Embryonic facial prominence (tissue), 1 donor: ENCODE data around the gene FOXL2.

ENCODE experiments used
- DNase-seq: peaks from one replicate; pipeline ENCODE4 v3.0.0-alpha.2; 2016; ENCODE audit errors: extremely low spot score

Gene FOXL2

DNA sequence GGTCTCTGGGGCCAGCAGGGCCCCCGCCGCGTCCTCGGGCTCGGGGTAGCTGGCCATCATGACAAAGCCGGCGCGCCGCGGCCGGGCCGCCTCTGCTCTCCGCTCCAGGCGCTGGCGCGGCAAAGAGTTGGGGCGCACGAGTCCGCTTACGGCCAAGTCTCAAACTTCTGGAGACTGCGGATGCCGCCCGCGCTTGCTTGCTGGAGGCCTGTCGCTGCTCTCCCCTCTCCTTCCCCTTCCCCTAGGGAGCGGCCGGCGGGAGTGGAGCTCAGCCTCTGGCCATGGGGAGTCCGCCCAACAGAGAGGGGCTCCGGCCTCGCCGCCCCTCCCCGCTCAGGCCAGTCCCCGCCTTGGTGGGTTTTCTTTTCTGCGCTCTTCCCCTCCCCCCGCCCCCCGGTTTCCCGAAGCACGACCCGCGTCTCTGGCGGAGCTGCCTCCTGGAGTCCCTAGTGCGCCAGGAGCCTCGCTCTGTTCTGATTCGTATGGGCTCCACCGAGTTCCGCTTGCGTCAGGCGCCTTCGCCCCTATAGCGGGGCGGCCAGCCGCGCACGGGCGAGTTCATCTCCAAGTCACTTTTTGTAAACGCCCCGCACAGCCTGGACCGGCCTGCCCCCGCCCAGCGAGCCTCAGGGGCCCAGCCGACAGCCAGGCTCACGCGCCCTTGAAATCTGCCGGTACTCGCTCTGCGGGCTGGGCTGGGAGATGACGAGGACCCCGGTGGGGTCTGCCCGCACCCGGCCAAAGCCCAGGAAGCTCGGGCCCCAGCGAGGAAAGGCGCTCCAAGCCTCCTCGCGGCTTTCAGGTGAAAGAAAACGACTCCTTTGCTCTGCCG, at the start of gene FOXL2, which contains the start of gene FOXL2NB:
Gene FOXL2, minus strand, starts transcription at position 475 of the 832 bp plus-strand sequence. Its CDS starts 415 bp downstream, at position 60.
Gene FOXL2NB, plus strand, starts transcription at position 555 of the 832 bp plus-strand sequence. Its CDS starts 148 bp downstream, at position 703.
- no peak for DNase-seq

DNA sequence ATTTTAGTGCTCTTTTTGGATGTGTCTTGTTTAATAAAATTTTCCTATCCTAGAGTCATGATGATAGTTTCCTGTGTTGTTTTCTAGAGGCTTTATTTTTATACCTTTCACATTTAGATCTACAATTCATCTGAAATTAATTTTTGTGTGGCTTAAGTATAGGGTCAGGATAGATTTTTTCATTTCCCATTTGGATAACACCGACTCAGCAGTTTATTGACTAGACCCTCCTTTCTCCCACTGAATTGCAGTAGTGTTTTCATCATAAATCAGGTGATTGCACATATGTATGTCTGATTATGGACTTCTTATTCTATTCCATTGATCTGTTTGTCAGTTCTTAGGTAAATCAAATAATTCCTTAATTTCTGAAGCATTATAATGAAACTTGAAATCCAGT, 48.8 kb upstream of the FOXL2 start:
- DNase-seq: no peak

DNA sequence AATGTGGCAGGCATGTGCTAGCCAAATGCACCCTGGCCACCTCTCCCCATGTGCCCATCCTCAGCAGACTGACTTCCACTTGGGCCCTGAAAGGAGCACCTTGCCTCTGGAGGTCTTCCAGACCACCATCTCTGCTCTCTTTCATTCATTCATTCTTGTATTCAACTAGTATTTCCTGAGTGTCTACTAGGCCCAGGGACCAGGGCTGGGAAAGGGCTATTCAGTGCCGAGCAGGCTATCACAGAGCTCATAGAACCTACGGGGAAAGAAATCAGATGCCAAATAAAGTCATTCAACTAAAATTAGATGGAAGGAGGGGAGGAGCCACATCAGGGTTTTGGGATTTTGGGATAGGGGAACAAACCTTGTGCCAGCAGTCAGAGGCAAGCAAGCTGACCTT, 40.2 kb upstream of the FOXL2 start:
- DNase-seq: no peak

DNA sequence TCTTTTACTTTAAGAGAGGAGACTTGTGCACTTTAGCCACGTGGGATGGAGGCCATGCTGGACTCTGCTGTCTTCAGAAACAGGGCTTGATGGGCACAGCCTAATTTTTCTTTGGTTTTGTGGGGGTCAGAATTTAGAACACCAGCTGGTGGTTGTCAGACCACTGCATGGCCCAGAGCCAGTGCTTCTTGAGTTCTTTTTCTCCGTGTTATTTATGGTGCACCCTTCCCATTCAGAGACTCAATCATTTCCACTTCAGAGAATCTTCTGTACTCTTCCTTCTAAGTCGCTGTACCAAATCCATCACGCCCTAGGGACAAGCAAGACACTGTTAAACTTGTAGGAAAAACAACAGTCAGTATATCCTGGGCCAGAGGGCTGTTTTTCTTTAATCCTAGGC, 39.0 kb upstream of the FOXL2 start:
- DNase-seq: no peak

DNA sequence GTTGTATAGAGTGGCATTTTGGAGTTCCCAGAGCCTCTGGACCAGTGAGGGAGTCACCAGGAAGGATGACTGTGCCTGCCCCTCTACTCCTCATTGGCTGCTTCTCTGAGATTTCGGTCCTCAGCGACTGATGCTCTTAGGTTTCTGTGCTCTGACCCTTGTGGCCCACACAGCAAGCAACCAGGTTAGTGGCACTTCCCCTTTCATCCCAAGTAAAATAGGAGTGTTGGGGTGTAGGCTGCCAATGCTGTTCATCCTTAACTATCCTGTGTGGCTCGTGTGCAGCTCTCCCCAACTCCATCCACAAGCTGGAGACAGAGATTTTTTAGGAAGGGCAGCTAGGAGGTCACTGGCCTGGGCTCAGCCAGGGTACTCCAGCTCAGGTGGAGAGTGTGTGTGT, 37.9 kb upstream of the FOXL2 start:
- no peak for DNase-seq

DNA sequence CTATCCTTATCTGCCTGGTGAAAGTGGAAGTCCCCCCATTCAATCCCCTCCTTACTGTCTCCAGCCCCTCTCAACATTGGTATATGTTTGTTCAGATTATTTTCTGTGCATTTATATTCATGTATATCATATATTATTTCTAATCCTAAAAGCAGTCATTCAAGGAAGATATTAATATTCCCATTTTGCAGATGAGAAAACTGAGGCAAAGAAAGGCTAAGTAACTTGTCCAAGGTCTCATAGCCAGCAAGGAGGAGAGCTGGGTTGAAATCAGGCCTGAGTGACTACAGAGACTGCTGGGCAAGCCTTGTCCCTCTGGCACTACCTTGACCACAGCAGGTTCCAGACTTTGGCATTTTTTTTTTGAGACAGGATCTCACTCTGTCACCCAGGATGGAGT, 29.1 kb upstream of the FOXL2 start:
- no peak for DNase-seq

DNA sequence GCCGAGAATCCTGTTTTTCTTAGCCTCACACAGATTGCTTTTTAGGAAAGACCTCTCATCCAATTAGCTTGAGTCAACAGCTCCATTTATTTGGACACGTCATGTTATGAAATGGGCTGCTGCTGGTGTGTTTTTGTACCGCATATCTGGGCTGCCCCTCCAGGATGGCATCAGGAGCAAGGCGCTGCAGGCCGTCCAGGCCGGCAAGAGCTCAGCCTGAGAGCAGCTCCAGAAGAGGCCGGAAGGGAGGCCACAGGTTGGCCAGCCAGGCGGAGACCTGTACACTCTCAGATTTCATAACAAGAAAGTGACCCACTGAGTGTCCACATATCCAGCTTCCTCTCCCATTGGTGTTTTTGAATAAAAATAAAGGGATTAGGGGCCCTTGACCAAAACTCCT, 28.4 kb upstream of the FOXL2 start:
- no peak for DNase-seq

DNA sequence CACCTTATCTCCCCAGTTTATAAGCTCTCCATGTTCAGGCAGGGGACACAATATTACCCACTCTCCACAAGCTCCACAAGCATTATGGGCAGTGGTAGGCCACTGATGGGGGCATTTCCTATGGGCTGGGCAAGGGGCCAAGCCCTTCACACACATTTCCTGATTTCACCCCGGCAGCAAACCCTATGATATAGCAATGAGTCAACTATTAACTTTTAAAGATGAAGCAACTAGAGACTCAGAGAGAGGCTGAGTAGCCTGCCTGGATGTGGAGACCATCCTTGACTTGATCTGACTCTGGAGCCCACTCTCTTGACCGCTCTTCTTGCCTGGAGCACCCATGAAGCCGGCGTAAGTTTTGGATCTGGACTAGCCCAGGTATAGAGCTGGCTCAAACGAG, 27.5 kb upstream of the FOXL2 start:
- DNase-seq: no peak

DNA sequence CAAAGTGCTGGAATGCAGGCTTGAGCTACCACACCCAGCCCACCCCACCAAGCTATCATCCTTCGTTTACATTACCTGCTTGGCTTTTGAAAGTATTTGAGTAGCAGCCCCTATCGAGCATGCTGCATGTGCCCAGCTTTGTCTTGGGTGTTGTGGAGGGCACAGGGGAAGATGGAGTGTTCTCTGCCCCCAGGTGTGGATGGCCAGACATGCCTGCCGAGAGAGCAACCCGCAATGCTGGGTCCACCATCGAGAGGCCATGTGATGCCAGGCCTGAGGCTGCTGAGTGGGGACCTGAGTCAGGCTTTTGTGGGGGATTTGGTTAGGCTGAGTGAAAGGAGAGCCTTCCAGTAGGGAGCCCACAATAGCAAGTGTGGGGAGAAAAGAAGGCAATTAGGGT, 26.0 kb upstream of the FOXL2 start:
- DNase-seq: no peak

DNA sequence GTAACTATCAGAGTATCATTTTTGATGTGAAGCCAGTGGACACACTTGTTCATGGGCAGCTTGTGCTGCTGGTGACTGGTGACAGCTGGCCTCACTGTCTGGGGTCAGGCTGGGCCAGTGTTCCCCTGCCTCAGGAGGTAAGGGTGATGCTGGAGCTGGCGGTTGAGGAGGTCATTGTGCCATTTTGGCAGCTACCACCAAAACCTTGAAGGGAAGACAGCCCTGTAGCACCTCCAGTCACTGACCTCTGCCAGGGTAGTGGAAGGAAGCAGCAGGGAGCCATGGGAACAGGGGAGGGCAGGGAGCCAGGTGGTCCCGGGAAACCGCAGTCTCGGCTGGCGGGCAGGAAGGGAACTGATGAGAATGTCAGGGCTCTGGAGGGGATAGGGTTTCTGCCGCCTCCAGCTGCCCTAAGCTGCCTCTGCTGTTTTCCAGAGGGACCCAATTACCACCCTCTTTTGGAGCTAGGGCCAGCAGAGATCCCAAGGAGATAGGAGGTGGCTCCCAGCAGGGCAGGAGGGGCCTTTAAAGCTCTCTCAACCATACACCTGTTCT, 24.9 kb upstream of the FOXL2 start:
- DNase-seq: no peak

DNA sequence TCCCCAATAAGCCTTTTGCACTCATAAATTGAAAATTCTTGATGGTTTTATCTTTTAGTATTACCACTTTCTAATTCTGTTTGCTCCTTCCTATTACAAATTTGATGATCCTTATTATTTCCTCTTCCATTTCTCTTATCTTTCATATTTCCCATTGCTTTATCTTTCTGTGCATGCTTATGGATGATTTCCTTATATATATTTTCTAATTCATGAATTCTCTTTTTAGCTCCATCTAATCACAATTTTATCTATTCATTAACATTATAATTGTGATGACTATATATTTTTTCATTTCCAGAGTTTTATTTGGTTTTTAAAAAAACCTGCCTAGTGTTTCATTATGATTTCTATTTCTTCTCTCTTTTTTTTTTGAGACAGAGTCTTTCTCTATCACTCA, 18.0 kb upstream of the FOXL2 start:
- DNase-seq: no peak

DNA sequence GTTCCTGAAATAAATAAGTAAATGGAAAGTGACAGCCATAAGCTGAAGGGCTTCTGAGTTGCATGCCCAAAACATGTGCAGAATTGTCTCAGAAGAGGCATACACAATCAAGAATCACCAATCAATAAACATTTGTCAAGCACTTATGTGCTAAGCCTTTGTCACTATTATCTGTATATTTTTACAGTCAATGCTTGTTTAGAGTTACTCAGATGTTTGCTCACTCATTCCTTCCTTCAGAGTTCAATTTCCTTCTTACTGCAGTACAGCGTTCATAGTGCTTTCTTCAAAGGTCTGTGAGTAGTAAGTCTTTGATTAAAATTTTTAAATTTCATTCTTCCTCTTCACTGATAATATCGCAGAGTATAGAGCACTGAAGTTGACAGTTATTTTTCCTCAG, 17.3 kb upstream of the FOXL2 start:
- DNase-seq: no peak

DNA sequence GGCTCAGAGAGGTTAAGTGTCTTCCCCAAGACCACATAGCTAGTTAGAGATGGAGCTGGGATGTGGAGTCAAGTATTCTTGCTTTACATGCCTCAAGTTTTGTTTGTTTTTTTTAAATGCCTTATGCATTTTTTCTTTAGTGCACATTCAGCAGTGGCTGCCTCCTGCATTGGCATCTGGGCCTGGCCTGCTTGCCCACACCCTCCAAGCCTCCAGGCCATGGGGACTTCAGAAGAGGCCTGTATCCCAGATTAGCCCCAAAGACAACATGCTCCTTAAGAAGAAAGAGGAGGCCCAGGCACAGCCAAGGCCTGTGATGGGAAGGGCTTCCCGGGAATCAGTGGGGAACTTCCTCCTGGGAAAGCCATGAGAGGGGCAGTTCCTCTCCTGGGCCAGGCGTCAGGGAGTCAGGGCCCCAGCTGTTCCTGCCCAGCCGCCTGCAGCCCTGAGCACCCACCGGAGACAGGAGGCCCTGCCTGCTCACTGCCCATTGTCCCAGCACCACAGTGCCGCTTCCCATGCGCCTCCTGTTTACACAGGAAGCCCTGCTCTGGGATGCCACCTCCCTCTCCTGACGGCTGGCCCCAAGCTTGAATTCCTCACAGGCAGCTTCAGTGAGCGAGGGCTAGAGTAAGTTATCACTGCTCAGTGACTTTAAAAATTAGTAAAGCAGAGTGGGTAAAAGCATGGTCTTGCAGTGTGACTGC, 16.1 kb upstream of the FOXL2 start:
- DNase-seq: no peak

DNA sequence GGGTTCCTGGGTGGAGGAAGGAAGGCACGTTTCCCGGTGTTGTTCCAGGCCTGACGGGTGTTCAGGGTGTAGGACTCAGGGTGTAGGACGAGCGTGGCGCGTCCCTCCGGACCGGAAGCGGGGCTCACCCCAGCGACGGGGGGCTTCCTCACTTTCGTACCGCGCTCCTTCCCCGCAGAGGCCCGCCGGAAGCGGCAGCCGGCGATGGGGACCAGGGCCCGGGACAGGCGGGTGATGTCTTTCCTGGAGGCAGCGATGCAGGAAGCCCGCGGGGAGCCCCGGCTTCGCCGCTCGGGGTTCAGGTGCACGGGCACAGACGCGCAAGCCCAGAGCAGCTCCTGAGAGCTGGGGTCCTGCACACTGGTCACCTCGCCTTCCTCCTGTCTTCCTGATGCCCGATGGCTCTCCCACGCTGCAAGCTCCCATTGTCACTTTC, 13.5 kb upstream of the FOXL2 start:
- DNase-seq: no peak

DNA sequence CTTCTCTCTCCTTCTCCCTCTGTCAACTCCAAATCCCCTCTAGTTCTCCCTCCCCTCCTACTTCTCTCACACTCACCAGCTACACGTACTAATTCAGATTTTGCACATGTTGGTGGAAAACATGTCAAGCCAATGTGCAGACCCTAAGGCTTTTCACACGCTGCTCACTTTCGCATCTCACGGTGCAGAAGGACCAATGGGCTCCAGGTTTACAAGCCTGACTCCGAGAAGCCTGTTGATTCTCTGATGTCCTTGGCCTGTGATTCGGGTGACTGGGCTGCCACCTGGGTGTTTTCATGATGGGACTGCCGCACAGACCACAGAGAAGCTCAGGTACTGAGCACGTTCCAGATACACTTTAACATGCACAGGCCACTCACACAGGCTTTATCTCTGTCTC, 3.8 kb upstream of the FOXL2 start:
- DNase-seq: no peak

DNA sequence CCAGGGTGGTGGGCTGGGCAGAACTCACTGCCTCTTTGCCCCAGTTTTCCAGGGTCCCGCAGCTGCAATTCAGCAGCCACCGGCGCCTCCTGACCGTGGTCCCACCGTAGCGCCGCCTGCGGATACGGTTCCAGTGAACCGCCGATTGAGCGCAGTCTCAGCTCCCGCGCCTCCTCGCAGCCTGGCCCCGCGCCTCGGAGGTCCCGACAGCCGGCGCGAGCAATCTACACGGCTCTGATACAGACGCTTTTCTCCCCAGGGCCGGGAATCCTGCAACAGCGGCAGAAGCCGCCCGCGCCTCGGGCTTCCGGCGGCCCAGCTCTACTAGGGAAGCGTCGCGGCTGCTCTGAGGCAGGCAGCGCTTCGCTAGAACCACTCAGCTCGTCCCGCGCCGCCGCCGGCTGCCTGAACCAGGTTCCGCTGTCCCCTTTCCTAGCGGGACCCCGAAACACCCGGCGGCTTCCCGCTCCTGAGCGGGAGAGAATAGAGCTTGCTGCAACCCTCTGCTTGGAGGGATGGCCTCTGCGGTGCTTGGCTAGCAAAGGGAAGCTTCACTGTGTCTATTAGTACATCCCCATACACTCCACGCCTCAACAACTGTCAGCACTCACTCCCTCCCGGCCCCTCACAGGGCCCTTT, 3.2 kb upstream of the FOXL2 start:
- DNase-seq: no peak

DNA sequence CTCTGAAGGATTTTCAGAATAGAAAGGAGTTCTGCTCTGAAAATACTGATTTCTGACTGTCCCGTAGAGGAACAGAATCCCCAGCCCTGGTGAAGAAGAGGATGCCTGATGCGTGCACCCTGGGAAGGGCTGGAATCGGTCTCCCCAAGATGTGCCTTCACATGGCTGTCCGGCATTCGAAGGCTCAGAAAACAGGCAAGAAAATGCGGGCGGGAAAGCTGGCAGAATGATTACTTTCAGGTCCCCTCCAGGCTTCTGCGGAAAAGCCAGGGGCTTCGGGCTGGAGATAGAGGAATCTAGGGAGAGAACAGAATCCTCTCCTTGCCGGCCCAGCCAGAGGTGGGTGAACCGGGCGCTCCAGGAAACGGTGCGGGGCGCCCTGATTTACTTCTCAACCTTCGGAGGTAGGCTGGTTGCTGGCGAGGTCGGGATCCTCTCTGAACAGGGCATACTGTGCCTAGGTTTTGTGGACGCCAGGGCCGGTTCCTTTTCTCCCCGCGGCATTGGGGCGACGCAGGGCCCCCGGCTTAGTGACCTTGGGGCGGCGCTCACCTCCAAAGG, 2.6 kb upstream of the FOXL2 start:
- no peak for DNase-seq

DNA sequence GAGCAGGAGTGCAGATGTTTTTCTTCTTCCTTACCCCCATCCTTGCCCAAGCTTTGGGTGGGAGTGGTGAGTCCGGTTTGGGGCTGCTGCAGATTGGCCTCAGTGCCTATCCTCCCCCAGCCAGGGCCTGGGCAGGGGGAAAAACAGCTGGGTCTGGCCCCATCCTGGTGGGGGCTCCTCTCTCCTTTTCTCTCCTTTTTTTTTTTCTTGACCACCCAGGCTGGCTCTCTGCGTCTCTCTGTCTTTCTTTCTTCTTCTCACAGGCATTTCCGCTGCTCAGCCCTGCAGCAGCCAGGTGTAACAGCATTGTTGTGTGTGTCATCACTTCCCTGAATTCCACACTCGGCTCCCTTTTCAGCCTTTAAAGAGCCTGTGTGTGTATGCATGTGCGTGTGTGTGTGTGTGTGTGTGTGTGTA, 2.1 kb upstream of the FOXL2 start:
- no peak for DNase-seq

DNA sequence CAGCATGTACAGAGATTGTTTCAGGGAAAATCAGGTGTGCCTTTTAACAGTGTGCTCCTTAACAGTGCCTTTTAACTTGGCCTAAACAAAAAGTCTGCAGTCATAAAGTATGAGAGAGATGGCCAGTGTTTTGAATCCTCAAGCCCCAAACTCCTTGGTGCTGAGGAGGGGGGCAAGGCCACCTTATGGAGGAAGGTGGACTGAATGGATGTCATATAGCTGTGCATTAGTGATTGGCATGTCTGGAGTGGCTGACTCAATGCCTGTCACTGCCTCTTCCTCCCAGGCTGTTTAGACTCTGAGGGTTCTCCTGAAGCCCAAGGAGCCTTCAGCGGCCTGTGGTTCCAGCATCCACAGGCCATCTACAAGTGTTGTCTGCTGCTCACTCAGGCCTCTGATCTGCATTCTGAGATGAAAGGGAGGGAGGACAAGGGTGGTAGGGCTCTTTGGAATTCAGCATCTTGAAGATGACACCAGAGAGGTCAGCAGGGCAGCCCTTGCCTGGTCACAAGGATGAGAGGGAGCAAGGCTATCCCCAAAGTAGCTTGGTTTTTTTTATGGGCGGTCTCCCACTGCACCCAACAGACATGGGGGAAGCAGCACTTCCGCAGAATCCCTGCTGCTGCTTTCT, 1.5 kb upstream of the FOXL2 start:
- no peak for DNase-seq

DNA sequence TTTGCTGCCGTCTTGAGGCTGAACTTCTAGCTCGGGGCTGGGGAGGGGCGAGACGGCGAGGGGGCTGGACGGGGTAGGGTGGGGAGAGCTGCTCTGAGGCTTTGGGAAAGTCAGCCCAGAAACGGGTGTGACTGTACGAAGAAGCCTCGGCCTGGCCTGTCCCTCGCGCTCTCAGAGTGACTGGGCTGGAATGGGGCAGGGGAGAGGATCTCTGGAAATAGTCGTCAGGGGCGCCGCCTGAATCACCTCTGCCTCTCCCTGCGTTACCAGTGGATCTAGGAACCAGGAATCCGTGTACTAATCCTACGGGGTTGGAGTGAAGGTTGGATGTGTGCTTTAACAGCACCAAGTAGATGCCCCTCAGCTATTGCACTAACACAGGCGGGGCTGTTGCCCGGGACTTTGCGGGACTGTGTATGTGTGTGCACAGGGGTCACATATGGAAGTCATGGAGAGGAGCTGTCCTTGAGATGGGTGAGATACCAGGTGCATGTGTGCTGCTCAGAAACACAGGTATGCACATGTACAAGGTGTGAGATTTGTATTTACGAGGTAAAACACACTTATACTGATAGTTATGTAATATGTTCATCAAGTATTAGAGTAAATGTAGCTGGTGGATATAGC, 671 bp upstream of the FOXL2 start:
- DNase-seq: no peak
